NCI-H2107 treated with DMSO at 0.1 percent for 48 hours (cell line): ENCODE measurements around the gene GOT1.

Source experiments
- DNase-seq: peaks from one replicate; lab custom pipeline; 2025; ENCODE audit not compliant: unreplicated experiment; lab: John Stamatoyannopoulos, UW

The GOT1 gene

DNA sequence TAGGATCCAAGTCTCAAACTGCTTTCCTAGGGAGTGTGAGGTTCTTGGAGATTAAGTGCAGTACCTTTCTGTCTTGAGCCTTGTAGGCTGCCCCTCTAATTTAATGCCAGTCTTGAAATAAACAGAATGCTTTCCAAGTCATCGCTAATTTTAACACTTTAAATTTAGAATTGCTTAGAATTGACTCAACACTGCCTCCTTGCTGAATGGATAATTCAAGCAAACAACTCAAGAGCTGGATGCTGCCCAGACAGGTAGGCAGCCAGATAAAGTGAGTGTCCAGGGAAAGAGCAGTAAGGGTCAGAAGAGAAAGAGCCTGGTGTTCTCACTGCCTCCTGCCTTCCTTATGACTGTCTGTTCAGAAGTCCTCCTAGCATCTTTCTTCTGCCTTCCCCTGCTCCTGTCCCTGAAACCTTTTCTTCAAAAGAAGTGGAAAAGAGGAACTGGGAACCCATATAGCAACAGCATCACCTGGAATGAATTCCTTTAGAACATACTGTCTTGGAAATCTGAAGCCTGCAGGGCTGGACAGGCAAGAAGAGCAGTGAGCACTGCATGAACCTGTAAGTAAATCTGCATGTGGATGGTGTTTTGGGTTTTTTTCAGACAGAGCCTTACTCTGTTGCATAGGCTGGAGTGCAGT is 3.1 kb upstream of the GOT1 start:
- DNase-seq, result no peak

DNA sequence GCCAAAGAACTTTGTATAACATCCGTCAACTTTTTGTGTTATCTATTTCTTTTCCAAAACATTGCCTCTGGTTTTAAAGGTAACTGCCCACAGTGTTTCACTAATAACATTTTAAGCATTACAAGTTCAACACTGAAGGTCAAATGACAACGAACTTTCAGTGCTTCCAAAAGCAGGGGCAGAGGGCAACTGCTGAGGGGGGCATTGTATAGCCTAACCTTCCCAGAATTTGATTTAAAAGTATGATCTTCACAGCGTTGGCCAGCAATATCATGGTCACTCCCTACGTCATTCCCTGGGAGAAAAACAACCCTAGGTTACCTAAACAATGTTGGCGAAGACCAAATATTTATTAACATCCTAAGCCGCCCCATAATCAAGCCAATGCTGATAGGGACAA is 2.5 kb upstream of the GOT1 start:
- no peak for DNase-seq

GRCh38 chr10:99432047-99432446 is 1.6 kb upstream of the GOT1 start:
- no peak for DNase-seq

- no peak for DNase-seq
Measured at GRCh38 chr10:99431190-99431760, 851 bp upstream of the GOT1 start.

- no peak for DNase-seq
Measured at GRCh38 chr10:99430116-99430450, 341 bp downstream of the GOT1 start.

- DNase-seq, result no peak
Measured at GRCh38 chr10:99429517-99430095, 818 bp downstream of the GOT1 start.

GRCh38 chr10:99427566-99428190 is 2.7 kb downstream of the GOT1 start:
- no peak for DNase-seq

- DNase-seq, result no peak
Measured at GRCh38 chr10:99426689-99427088, 3.7 kb downstream of the GOT1 start.

DNA sequence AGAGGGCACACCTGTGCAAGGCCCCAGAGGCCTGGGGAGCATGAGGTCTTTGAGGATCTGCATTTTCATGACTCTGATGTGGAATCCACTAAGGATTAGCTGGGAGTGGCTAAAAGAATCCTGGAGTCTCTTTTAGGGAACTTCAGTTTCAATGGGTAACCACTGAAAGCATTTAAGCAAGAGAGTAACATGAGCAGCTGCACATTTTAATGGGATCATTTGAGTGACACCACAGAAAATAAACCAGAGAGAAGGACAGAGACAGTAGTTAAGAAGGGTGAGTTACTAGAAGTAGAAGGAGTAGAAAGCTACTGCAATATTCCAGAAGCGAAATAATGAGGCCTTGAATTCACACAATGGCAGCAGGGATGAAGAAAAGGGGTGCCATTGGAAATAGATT is 5.2 kb downstream of the GOT1 start:
- DNase-seq, result no peak

- DNase-seq, result no peak
Measured at GRCh38 chr10:99424656-99425055, 5.8 kb downstream of the GOT1 start.

GRCh38 chr10:99422529-99423096 is 7.8 kb downstream of the GOT1 start:
- no peak for DNase-seq

- DNase-seq, result no peak
Measured at GRCh38 chr10:99421233-99421739, 9.1 kb downstream of the GOT1 start.

- DNase-seq, result no peak
Measured at GRCh38 chr10:99419688-99420087, 10.7 kb downstream of the GOT1 start.

GRCh38 chr10:99418910-99419624 is 11.4 kb downstream of the GOT1 start:
- no peak for DNase-seq

GRCh38 chr10:99412099-99412498 is 18.3 kb downstream of the GOT1 start:
- no peak for DNase-seq

- DNase-seq, result no peak
Measured at GRCh38 chr10:99411546-99411945, 18.9 kb downstream of the GOT1 start.

DNA sequence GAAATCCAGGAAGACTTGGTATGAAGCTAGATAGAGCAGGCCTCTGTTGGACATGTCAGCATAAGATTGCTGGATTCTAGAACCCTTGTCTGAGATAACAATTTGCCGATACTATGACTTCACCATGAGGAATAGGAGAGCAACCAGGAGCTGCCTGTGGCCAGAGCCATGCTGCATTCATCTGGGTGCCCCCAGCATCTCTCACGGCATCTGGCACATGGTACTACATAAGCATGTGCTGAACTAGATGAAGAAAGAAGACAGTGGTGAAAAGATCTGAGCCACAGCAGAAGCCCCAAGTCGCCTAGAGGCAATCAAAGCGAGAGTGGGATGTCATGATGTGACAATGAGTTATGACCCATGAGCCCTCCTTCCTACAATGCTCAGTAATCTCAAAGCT is 19.5 kb downstream of the GOT1 start:
- DNase-seq, result no peak

DNA sequence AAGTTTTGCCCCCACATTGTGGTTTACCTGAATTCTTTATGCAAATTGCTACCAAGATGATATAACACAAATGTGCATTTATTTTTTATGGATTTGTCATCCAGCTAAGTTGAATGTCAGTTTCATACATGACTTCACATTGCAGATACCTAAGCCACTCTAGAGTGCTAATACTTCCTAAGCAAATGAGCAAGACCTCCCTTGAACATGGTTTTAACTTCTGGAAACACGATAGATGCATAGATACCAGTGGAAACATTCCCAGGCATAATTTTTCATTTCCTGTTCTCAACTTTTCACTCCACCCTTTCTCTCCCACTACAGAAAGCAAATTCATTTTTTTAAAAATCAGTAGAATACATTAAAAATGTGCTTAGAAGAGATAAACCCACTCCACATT is 20.3 kb downstream of the GOT1 start:
- DNase-seq, result no peak

DNA sequence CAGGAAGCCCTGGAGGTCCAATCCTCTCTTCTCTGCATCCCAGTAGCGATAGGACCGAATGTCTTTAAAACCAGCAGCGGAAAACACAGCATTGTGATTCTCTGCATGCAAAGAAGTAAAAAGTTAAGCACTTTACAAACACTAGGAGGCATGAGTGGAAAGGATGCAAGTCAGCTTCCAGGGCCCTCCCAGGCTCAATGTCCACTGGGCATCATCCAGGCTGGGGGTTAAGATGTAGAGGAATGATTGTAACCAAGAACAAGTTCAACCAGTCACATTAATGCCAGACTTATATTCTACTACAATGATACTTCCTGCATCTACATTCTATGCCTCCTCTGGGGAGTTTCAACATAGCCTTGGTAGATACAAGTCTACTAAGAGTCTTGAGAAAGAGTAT is 24.3 kb downstream of the GOT1 start:
- no peak for DNase-seq

- no peak for DNase-seq
Measured at GRCh38 chr10:99403674-99404073, 26.8 kb downstream of the GOT1 start.

DNA sequence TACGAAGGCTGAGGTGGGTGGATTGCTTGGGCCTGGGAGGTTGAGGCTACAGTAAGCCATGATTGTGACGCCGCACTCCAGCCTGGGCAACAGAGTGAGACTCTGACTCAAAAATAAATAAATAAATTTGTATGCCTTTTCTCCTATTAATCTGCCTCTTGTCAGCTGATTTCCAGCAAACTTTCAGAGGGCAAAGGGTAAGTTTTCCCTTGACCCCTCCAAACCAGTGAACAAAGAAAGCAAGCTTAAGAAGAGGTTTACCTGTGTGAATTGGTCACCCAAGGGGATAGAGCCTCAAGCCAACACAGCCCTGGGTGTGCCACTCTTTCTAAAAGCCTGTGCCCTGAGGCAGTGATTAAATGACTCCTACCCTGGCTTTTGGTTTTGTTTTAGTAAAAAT is 30.8 kb downstream of the GOT1 start:
- no peak for DNase-seq
